GM19023 (cell line): Measurements from ENCODE around the gene LIME1.
A peak's percentile ranks its signal among the peaks of the same experiment; 100 is the strongest.
"Not testable (repeated sequence)": the region's sequence is repeated elsewhere in the genome, so short reads cannot be mapped to it uniquely, and the experiment has no call there.

Experiments
- ATAC-seq: cut with Tn5 transposase; IDR thresholded peaks from one replicate; pipeline ENCODE4 v1.9.1; 2021; ENCODE audit warnings: mild to moderate bottlenecking, moderate library complexity; ENCODE audit not compliant: unreplicated experiment

LIME1 gene

GRCh38 chr20:63706852-63707557 lies 29.5 kb upstream of the LIME1 start:
- peak; percentile 36 for ATAC-seq

GRCh38 chr20:63707558-63708300 lies 28.7 kb upstream of the LIME1 start, which contains the start of the genes ARFRP1 and ZGPAT:
Gene ARFRP1 (minus strand): TSS chr20:63707976. CDS start chr20:63707091, 885 bp downstream.
Gene ZGPAT (plus strand): TSS chr20:63708039. CDS start chr20:63708581, 542 bp downstream.
- ATAC-seq = peak; percentile 71

- peak; percentile 8 for ATAC-seq
Observed at GRCh38 chr20:63708301-63709148, 27.9 kb upstream of the LIME1 start.

- ATAC-seq = no peak
Observed at GRCh38 chr20:63709149-63709527, 27.3 kb upstream of the LIME1 start.

- no peak for ATAC-seq
Observed at GRCh38 chr20:63711085-63711645, 25.3 kb upstream of the LIME1 start.

- no peak for ATAC-seq
Observed at GRCh38 chr20:63712191-63712590, 24.3 kb upstream of the LIME1 start.

GRCh38 chr20:63714858-63715257 lies 21.6 kb upstream of the LIME1 start:
- no peak for ATAC-seq

- ATAC-seq = no peak
Observed at GRCh38 chr20:63718996-63719395, 17.5 kb upstream of the LIME1 start.

GRCh38 chr20:63722967-63723622 lies 13.4 kb upstream of the LIME1 start:
- ATAC-seq = not testable (repeated sequence)

- not testable (repeated sequence) for ATAC-seq
Observed at GRCh38 chr20:63730189-63730733, 6.2 kb upstream of the LIME1 start.

GRCh38 chr20:63731410-63731809 lies 5.1 kb upstream of the LIME1 start:
- ATAC-seq = no peak

- ATAC-seq = no peak
Observed at GRCh38 chr20:63732118-63733095, 4.1 kb upstream of the LIME1 start.

- ATAC-seq = no peak
Observed at GRCh38 chr20:63733117-63733516, 3.3 kb upstream of the LIME1 start.

GRCh38 chr20:63733579-63734081 lies 2.8 kb upstream of the LIME1 start:
- no peak for ATAC-seq

- ATAC-seq = no peak
Observed at GRCh38 chr20:63734111-63734945, 2.1 kb upstream of the LIME1 start.

GRCh38 chr20:63734946-63735858 lies 1.3 kb upstream of the LIME1 start:
- no peak for ATAC-seq
